NCI-H146 treated with DMSO at 0.1 percent for 48 hours (cell line): ENCODE measurements around the gene POLR3H.

Experiments
- DNase-seq: peaks from one replicate; lab custom pipeline; 2025; ENCODE audit not compliant: unreplicated experiment; lab: John Stamatoyannopoulos, UW

Gene POLR3H

DNA sequence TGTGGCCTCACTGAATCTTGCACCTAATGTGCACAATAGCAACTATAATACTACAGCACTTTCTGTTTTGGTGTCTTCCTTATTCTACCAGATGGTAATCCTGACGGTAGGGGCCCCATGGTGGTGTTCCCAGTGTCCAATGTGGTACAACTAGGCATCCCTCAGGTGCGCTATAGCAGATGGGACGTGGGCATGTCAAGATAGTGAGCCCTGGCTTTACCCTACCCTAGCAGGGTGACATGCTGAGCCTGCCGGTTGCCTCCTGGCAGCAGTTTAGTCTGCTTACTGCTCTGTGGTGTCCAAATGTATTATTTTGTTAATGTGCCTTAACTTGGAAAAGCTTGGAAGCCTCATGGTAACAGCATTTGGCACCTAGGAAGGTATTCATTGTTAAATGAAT is 56.2 kb downstream of the POLR3H start:
- DNase-seq, result no peak

DNA sequence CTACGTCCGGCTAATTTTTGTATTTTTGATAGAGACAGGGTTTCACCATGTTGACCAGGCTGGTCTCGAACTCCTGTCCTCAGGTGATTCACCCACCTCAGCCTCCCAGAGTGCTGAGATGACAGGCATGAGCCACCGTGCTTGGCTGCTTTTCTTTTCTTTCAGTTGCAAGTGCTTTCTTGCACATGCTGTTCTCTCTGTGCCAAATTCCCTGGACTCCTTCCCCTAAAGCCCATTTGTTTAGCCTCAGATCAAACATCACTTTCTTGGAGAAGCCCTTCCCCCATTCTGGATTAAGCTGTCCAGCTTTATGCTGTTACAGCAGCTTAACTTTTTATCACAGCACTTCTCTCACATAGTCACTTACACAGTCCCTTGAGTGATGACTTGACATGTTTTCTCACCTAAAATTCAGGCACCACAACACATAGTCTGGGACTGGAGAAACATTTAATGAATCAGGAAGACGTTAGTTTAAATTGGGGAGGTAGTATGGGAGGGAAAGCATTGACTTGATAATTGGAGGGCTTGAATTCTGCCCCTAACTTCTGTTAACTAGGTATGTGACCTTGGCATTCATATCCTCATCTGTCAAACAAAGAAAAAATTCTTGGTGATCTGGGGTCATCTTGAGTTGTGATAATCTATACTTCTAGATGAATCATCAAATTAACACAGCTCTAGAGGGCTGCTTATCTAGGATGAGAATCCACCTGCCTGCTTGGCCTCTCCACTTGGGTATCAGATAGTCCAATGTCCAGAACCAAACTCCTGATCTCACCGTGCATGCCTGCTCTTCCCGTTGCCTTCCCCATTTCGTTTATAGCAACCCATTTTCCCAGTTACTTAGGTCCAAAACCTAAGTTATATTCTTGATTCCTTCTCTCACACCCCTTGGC is 57.0 kb downstream of the POLR3H start:
- DNase-seq, result no peak

DNA sequence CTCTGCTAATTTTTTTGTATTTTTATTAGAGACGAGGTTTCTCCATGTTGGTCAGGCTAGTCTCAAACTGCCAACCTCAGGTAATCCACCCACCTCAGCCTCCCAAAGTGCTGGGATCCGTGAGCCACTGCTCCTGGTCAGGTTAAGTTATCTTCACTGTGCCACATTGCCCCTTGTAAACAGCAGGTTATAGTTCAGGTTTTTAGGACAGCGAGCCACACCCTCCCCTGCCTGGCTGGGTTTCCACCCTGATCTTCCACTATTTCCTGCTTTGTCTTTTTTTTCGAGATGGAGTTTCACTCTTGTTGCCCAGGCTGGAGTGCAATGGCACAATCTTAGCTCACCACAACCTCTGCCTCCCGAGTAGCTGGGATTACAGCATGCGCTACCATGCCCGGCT is 59.2 kb downstream of the POLR3H start:
- DNase-seq, result no peak

DNA sequence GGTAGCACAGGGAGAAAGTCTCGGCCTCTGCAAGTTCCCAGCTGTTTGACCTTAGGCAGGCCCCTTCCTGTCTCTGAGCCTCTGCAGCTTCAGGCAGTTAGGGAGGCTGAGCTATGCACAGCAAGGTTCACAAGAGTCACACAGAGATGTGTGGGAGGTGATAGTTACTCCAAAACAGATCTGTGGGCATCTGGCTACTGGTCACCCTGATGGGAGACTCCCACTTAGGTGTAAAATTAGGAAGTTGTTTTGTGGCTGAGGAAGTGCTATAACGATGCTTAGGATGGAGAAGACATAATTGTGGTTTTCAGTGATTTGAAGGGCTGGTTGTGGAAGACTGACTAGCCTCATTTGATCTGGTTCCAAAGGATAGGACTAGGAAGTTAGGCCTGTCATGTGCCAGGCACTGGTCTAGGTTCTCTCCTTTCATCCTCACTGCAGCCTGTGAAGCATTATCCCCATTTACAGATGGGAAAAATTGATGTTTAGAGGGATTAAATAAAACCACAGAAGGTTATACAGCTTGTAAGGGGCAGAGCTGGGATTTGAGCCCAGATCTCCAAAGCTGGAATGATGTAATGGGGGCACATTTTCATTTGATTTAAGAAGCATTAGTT is 61.8 kb downstream of the POLR3H start:
- no peak for DNase-seq

DNA sequence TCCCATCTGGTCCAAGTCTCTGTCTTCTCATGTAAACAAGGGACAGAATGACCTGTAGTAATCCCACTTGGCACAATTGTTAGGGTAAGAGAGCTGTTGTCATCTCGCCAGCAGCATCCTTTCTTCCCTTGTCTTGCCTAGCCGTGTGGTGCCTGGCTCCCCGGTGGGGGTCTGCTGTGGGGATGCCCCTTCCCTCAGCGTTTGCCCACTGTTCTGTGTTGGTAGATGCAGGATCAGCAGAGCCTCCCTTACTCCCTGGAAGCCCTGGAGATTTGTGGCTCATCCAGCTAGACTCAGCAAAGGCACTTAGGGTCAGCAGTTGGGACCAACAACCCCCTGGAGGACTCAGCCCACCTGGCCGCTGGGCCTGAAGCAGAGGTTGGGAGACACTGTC is 62.3 kb downstream of the POLR3H start:
- DNase-seq, result no peak

DNA sequence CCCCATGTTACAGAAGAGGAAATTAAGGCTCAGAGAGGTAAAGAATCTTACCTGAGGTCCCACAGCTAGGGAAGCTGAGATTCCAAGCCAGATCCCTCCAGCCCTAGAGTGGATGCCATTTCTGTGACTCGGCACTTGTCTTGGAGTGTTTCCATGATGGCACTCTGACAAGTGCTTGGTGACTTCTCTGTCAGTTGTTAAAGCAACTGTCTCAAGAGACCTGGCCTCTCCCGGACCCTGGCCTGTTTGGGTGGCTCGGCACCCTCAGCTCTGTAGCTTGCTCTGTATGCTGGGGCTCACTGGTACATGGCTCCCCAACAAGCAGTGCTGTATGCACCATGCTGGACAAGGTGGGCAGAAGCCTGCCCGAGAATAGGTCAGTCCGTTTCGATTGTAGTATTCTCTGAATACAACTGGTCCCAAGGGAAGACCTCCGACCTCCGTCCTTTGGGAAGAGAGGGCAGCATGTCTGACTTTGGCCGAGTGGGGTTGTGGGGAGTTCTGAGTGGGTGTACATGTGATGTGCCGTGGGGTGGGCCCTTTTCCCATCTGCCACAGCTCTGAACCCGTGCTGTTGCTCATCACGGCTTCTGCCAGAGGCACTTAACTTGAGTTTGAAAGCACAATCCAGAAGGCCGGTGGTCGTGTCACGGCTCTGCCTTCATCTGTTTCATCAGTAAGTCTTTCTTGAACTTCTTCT is 63.0 kb downstream of the POLR3H start:
- no peak for DNase-seq

DNA sequence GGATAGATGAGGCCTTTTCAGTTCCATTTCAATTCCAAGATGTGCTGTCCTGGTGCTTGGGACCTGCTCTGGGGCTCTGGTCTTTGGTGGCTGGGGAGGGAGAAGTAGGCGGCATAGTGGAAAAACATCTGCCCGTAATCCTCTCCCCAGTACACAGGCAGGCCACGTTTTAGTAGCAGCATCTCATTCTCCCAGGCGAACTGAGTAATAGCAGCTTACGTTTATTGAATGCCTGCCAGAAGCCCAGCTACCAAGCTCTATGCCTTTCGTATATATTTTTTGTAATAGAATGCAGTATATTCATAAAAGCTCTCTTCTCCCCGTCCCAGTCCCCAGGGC is 63.9 kb downstream of the POLR3H start:
- no peak for DNase-seq

DNA sequence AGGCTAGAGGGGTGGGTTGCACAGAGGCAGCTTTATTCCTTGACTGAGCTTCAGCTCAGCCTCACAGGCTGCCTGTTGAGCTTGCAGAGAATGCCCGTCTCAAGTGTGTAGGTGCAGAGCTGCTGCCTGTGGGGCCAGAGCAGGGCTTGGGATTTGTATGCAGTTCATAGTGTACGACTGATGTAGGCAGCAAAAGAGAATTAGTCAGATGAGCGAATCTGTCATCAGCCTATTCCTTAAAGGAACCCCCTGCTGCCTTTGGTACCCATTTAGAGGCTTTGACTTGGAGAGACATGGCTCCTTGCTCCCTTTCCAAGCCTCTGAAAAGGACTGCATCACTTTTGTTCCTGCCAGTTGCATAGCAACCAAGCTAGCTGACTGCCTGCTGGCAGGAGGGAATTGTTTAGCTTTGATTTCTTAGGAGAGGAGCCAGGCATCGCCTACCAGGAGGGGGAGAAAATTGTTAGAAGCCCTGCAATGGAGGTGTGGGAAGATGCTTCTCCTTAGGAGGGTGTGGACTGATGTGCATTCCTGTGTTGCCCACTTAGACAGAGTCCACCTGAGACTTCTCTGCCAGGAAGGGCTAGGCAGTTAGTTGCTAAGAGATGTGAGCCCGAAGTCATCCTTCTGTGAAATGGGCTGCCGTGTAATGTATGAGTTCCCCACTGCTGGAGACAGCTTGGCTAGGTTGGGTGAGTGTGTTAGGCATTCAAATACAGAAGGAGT is 64.4 kb downstream of the POLR3H start:
- DNase-seq, result no peak

DNA sequence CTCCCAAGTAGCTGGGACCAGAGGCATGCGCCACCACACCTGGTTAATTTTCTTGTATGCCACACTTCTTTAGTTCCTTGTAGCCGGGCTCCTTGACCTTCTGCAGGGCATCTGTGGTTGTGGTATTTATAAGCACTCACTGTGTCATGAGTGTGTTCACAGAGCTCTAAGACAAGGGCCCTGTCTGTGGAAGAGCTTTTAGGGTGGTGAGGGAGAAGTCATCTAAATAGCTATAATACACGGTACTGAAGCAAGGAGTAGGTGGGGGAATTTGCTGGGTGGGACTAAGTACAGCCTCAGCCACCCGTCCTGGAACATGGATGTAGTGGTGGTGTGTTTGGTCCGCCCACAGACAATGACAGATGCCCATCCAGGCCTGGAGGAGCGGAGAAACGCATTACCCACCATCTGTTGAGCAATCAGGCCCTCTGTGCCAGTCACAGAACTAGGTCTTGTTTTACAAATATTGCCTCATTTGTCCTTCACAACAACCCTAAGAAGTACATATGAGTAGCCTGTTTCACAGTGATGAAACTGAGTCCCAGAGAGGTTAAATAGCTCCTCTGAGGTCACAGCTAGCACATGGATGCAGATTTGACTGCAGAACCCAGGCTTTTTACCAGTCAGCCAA is 65.3 kb downstream of the POLR3H start:
- DNase-seq, result no peak

DNA sequence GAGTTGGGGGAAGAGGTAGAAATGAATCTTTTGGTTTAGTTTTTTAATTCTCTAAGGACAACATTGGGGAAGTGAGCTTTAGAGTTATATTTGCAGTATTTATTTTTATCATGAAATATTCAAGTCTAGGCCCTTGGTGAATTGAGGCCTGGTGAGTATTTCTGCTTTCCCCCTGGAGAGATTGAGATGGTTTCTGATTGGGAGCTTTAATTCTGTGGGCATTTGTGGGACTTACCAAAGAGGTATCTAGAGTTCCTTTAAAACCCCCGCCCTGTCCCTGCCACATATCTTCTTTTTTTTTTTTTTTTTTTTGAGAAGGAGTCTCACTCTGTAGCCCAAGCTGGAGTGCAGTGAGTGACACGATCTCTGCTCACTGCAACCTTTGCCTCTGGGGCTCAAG is 65.8 kb downstream of the POLR3H start:
- no peak for DNase-seq
